HG02970 (cell line): ENCODE measurements around the gene PLEKHG4.

Source experiments
- ATAC-seq: cut with Tn5 transposase; IDR thresholded peaks from one replicate; pipeline ENCODE4 v1.9.1; 2021; ENCODE audit warnings: mild to moderate bottlenecking, moderate library complexity, moderate number of reproducible peaks; ENCODE audit not compliant: unreplicated experiment, low FRiP score

Gene PLEKHG4

GRCh38 chr16:67279296-67280089, at the start of gene PLEKHG4:
Gene PLEKHG4, plus strand, starts transcription at chr16:67279532. Its CDS starts 513 bp downstream, at chr16:67280045.
- peak; percentile 55 for ATAC-seq

- no peak for ATAC-seq
These were observed 49.2 kb upstream of the PLEKHG4 start for GRCh38 chr16:67229906-67230808.

- ATAC-seq: no peak
These were observed 48.3 kb upstream of the PLEKHG4 start for GRCh38 chr16:67230809-67231660.

GRCh38 chr16:67233596-67233995, 45.7 kb upstream of the PLEKHG4 start:
- ATAC-seq: no peak

GRCh38 chr16:67234180-67234597, 45.1 kb upstream of the PLEKHG4 start:
- ATAC-seq: no peak

- ATAC-seq: no peak
These were observed 43.3 kb upstream of the PLEKHG4 start for GRCh38 chr16:67235816-67236562.

GRCh38 chr16:67236563-67237395, 42.6 kb upstream of the PLEKHG4 start:
- no peak for ATAC-seq

GRCh38 chr16:67237396-67238277, 41.7 kb upstream of the PLEKHG4 start:
- no peak for ATAC-seq

GRCh38 chr16:67238278-67238575, 41.1 kb upstream of the PLEKHG4 start:
- ATAC-seq: no peak

GRCh38 chr16:67238806-67239470, 40.4 kb upstream of the PLEKHG4 start:
- ATAC-seq: no peak

GRCh38 chr16:67240506-67240905, 38.8 kb upstream of the PLEKHG4 start:
- ATAC-seq: no peak

- ATAC-seq: no peak
These were observed 38.1 kb upstream of the PLEKHG4 start for GRCh38 chr16:67241008-67241900.

- no peak for ATAC-seq
These were observed 37.1 kb upstream of the PLEKHG4 start for GRCh38 chr16:67242138-67242730.

GRCh38 chr16:67243481-67243880, 35.9 kb upstream of the PLEKHG4 start:
- ATAC-seq: no peak

- peak; percentile 36 for ATAC-seq
These were observed 34.7 kb upstream of the PLEKHG4 start for GRCh38 chr16:67244387-67245185.
